Measurements from ENCODE around the gene STT3B. TPM values are rescaled to one million over a fixed set of nuclear protein-coding genes. Genes with fewer than 3 reads are reported as not detected.

The STT3B gene
- total RNA-seq, 1 donor from 2014 or later: 169 TPM

GRCh38 chr3:31516757-31517156 is 16.0 kb upstream of the STT3B start:
- DNase-seq (ENCODE audit: low spot score): no peak

- DNase-seq (ENCODE audit: low spot score): no peak
Observed at GRCh38 chr3:31521468-31521867, 11.3 kb upstream of the STT3B start.

GRCh38 chr3:31522152-31522551 is 10.6 kb upstream of the STT3B start:
- no peak for DNase-seq (ENCODE audit: low spot score)

- DNase-seq (ENCODE audit: low spot score): no peak
Observed at GRCh38 chr3:31523543-31523942, 9.2 kb upstream of the STT3B start.

- DNase-seq (ENCODE audit: low spot score): no peak
Observed at GRCh38 chr3:31525532-31525931, 7.2 kb upstream of the STT3B start.

GRCh38 chr3:31529421-31529820 is 3.3 kb upstream of the STT3B start:
- no peak for DNase-seq (ENCODE audit: low spot score)

- no peak for DNase-seq (ENCODE audit: low spot score)
Observed at GRCh38 chr3:31530039-31530959, 2.4 kb upstream of the STT3B start.

GRCh38 chr3:31530960-31531335 is 1.8 kb upstream of the STT3B start:
- DNase-seq (ENCODE audit: low spot score): no peak

- DNase-seq (ENCODE audit: low spot score): no peak
Observed at GRCh38 chr3:31531452-31531991, 1.2 kb upstream of the STT3B start.

GRCh38 chr3:31531992-31532586 is 636 bp upstream of the STT3B start:
- peak; percentile 99 for DNase-seq (ENCODE audit: low spot score)

GRCh38 chr3:31533169-31534064 is 692 bp downstream of the STT3B start:
- peak; percentile 67 for DNase-seq (ENCODE audit: low spot score)

- DNase-seq (ENCODE audit: low spot score): no peak
Observed at GRCh38 chr3:31534065-31534425, 1.3 kb downstream of the STT3B start.

GRCh38 chr3:31536497-31536896 is 3.8 kb downstream of the STT3B start:
- DNase-seq (ENCODE audit: low spot score): no peak

- DNase-seq (ENCODE audit: low spot score): no peak
Observed at GRCh38 chr3:31538801-31539200, 6.1 kb downstream of the STT3B start.

- no peak for DNase-seq (ENCODE audit: low spot score)
Observed at GRCh38 chr3:31539275-31539674, 6.5 kb downstream of the STT3B start.

GRCh38 chr3:31541089-31541488 is 8.4 kb downstream of the STT3B start:
- no peak for DNase-seq (ENCODE audit: low spot score)

- no peak for DNase-seq (ENCODE audit: low spot score)
Observed at GRCh38 chr3:31542246-31542645, 9.5 kb downstream of the STT3B start.

- no peak for DNase-seq (ENCODE audit: low spot score)
Observed at GRCh38 chr3:31543375-31543774, 10.7 kb downstream of the STT3B start.

- no peak for DNase-seq (ENCODE audit: low spot score)
Observed at GRCh38 chr3:31544634-31545033, 11.9 kb downstream of the STT3B start.

GRCh38 chr3:31546162-31546561 is 13.4 kb downstream of the STT3B start:
- no peak for DNase-seq (ENCODE audit: low spot score)

GRCh38 chr3:31546725-31547124 is 14.0 kb downstream of the STT3B start:
- no peak for DNase-seq (ENCODE audit: low spot score)

All from ureter (tissue), 1 donor.